HCT116 (cell line): Measurements from ENCODE around the gene FAM234A. TPM values are rescaled to one million over a fixed set of nuclear protein-coding genes. Genes with fewer than 3 reads are reported as not detected.

Experiments
- total RNA-seq: library from RNA; stranded (reverse); gene quantifications from one replicate; pipeline ENCODE4 v1.2.1, GENCODE V29; 2021; ENCODE audit not compliant: unreplicated experiment

FAM234A gene
- total RNA-seq, 1 experiment from 2014 or later, result 36.4 TPM

Other genes starting within 250 kb of the FAM234A start
- gene POLR3K, start 181.2 kb upstream of the FAM234A start, total RNA-seq, result 22.7 TPM
- 24.5 TPM for gene SNRNP25, start 181.0 kb upstream of the FAM234A start, total RNA-seq
- 19.8 TPM for gene RHBDF1, start 162.2 kb upstream of the FAM234A start, total RNA-seq
- 32.6 TPM for gene MPG, start 156.6 kb upstream of the FAM234A start, total RNA-seq
- 32.0 TPM for gene NPRL3, start 96.1 kb upstream of the FAM234A start, total RNA-seq
- not detected for gene HBZ, start 82.2 kb upstream of the FAM234A start, total RNA-seq
- gene HBM, start 68.8 kb upstream of the FAM234A start, total RNA-seq, result not detected
- 3.0 TPM for gene HBA2, start 61.9 kb upstream of the FAM234A start, total RNA-seq
- gene HBA1, start 58.1 kb upstream of the FAM234A start, total RNA-seq, result 4.9 TPM
- not detected for gene HBQ1, start 54.4 kb upstream of the FAM234A start, total RNA-seq
- gene LUC7L, start 5.4 kb upstream of the FAM234A start, total RNA-seq, result 50.5 TPM
- not detected for gene RGS11, start 41.1 kb downstream of the FAM234A start, total RNA-seq
- not detected for gene ARHGDIG, start 45.8 kb downstream of the FAM234A start, total RNA-seq
- gene PDIA2, start 48.3 kb downstream of the FAM234A start, total RNA-seq, result 0.93 TPM
- gene AXIN1, start 117.9 kb downstream of the FAM234A start, total RNA-seq, result 20.2 TPM
- 61.4 TPM for gene MRPL28, start 135.7 kb downstream of the FAM234A start, total RNA-seq
- gene PGAP6, start 147.2 kb downstream of the FAM234A start, total RNA-seq, result 35.4 TPM
- gene NME4, start 162.4 kb downstream of the FAM234A start, total RNA-seq, result 68.2 TPM
- 17.1 TPM for gene DECR2, start 167.1 kb downstream of the FAM234A start, total RNA-seq
- gene RAB11FIP3, start 190.8 kb downstream of the FAM234A start, total RNA-seq, result 12.8 TPM